HG02610 (cell line): Measurements from ENCODE around the gene MORN4.

Experiments
- ATAC-seq: cut with Tn5 transposase; IDR thresholded peaks from one replicate; pipeline ENCODE4 v1.9.1; 2021; ENCODE audit warnings: mild to moderate bottlenecking, moderate library complexity; ENCODE audit not compliant: unreplicated experiment

Gene MORN4

GRCh38 chr10:97575127-97575668 lies 58.1 kb downstream of the MORN4 start:
- no peak for ATAC-seq

DNA sequence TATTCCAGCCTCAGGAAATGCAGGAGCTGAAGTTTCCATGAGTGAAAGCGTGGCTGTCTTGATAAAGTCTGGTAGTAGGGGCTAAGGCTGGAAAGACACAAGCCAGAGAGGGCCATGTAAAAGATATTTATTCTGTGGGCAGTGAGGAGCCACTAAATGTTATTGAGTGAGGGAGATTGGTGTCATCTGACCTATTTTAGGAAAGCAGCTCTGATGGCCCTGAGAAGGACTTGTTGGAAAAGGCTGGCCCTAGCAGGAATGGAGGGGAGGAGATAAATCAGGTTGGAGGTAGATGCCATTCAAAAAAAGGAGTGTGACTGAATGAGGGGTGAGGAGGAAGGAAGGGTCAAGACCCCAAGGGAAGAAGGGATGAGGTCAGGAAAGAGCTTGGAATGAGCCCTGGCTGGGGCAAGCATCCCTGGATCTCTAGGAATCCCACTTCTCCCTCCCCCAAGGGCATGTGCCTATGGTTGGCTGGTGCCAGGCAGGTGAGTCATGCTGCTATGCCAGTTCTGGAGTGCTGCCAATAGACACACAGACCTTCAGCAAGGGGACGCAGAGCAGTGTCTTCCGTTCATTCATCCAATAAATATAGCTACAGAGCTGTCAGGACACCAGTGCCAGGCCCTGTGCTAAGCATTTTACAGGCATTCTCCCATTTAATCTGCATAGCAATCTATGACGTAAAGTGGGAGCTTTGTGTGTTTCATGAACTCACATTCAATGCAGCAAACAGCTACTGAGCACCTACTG lies 58.8 kb downstream of the MORN4 start:
- ATAC-seq = no peak

DNA sequence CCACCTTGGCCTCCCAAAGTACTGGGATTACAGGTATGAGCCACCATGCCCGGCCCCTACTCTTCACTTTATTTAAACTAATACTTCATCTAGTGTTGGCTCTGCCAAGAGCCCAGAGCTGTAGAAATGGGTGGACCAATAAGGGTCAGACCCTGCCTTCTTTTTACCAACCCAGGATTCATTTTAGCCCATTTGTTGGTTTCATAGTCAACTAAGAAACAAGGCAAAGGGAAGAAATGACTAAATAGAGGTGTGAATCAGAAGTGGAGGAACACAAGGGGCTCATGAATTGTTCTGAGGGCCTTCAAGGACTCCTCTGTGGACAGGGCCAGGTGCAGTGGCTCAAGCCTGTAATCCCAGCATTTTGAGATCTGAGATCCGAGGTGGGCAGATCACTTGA lies 59.6 kb downstream of the MORN4 start:
- no peak for ATAC-seq

DNA sequence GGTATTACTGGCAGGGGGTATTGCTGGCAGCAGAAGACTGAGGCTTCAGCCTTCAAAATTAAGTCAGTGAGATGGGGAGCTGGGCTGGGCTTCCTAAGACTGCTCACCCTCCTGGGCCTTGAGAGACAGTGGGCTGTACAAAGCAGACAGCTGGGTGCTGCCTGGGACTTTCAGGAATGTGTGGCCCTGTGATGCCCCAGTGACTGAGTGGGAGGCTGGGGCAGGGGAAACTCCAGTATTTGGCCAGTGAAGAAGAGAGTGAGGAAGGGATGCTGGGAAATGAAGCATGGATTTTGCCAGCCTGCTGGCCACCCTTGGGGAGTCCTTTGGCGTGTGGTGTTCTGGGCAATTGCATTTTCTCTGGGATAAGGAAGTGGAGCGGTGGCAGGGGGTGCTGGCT lies 60.3 kb downstream of the MORN4 start:
- ATAC-seq = no peak

DNA sequence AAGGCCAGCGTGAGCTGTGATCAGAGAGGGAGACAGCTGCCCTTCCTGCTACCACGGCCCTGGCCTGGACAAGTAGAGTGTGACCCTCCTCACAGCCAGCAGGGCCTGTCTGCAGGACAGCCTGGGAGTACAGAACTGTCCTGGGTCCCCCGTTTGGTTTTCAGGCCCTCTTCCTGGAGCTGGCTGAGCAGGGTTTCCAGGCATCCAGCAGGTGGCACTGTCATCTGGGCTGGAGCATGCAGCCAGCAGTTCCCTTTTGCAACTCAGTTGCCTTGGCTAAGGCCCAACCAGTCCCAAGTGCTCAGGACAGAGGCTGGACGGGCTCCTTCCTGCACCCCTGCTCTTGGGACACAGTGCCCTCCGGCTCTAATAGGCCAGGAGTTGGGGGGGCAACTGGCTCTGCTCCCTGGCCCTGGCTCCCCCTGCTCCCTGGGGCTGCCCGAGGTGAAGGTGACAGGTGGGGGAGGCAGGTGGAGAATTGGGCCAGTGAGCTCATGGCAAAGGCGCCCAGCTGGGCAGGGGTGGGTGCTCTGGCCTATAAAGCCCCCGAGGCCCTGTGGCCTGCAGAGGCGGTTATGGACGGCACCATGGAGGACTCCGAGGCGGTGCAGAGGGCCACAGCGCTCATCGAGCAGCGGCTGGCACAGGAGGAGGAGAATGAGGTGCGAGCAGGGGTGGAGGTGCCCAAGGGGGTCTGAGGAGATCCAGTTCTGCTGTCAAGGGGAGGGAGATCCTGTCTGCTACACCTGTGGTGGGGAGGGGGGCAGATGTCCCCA lies 60.9 kb downstream of the MORN4 start, which contains the start of gene ANKRD2:
TSS of gene ANKRD2 (plus strand) at position 566 of the 776 bp plus-strand sequence. CDS start at position 576, 10 bp downstream.
- ATAC-seq = peak; percentile 56

- ATAC-seq = no peak
Measured at GRCh38 chr10:97571622-97572021, 61.7 kb downstream of the MORN4 start.

DNA sequence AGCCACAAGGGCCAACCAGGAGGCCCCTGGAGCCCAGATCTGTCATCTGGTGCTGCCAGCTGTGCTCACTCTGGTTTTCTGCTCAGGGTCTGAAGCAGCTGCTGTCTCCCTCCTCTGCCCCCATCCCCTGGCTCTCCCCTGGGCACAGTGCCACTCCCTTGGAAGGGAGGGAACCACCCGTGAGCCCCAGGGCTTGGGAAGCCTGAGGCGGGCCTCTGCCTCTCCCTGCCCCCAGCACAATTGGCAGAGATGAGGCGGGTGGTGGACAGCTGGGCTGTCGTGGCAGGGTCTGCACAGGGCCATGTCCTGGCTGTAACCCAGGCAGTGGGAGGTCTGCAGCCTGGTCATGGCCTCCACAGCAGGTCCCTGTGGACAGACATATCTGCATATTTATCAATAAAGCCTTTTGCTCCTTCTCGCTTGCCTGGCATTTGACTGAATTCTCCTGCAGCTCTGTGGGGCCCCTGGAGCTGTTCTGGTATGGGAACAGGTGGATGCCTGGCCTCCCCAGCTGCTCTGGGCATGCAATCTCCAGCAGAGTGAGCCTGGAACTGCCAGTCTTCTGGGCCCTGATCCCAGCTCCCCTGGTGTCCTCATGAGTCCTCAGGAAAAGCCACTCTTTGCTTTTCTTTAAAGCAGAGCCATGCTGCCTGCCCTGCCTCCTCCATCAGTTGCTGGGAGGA lies 62.4 kb downstream of the MORN4 start:
- no peak for ATAC-seq

DNA sequence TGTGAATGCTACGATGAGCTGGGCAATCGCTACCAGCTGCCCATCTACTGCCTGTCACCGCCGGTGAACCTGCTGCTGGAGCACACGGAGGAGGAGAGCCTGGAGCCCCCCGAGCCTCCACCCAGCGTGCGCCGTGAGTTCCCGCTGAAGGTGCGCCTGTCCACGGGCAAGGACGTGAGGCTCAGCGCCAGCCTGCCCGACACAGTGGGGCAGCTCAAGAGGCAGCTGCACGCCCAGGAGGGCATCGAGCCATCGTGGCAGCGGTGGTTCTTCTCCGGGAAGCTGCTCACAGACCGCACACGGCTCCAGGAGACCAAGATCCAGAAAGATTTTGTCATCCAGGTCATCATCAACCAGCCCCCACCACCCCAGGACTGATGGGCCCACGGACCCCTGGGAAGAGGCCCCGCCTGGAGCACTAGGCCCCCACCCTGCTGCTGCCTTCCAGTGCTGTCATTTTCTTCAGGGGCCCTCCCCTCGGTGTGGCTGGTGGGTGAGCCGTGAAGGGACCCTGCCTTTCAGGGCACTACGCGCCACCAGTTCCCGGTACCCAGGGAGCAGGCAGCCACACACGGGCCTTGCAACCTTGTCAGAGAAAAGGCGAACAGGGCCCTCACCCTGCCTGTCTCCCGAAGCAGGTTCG lies 63.0 kb downstream of the MORN4 start:
- ATAC-seq = no peak

- ATAC-seq = no peak
Measured at GRCh38 chr10:97567891-97568290, 65.4 kb downstream of the MORN4 start.

DNA sequence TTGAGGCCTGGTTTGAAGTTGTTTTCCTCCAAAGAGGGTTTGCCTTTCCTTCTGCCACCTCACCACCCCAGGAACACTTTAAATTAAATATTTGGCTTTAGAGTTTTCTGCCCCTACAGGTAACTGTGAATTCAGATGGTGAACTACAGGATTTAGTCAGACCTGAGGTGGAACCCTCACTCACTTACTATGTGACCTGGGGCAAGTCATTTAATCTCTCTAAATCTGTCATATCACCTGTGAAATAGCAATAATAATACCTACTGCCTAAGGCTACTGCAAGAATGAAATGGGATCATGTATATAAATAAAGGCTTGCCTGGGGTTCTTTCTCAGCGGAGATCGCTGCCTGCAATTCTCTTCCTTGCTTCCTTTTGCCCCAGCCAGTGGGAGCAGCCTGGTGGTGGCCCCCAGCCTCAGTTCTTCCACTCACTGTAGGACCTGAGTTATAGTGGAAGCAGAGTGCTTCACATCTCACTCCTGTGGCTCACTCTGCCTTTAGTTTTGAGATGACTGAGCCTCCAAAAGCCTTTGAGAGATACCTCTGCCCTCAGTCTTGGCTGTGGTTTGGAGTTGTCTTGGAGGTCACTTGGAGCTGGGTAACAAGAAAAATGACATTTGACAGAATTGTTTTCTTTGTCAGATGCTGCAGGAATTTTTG lies 66.8 kb downstream of the MORN4 start:
- ATAC-seq = no peak

DNA sequence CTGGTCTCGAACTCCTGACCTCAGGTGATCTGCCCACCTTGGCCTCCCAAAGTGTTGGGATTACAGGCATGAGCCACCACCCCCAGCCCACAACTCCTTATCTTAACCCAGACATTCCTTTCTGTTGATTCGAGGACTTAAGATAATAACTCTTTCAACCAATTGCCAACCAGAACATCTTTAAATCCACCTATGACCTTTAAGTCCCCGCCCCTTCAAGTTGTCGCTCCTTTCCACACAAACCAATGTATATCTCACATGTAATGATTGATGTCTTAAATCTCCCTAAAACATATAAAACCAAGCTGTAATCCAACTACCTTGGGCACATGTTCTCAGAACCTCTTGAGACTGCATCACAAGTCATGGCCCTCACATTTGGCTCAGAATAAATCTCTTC lies 68.5 kb downstream of the MORN4 start:
- no peak for ATAC-seq
